ENCODE measurements around the gene UAP1L1.

UAP1L1 gene

GRCh38 chr9:137114220-137114612 is 36.9 kb downstream of the UAP1L1 start:
- no peaks in the 10 kb centered on the region for H3K9me3 ChIP-seq (ENCODE audit: insufficient read depth, low read length)
- H3K9ac ChIP-seq (ENCODE audit: low read length) = peak overlapping the region; percentile 57
- peak overlapping the region; percentile 76 for H2AFZ ChIP-seq (ENCODE audit: low read depth, low read length, severe bottlenecking)
- no peaks in the 10 kb centered on the region for H3K36me3 ChIP-seq (ENCODE audit: low read length)
- no peaks in the 10 kb centered on the region for H4K20me1 ChIP-seq (ENCODE audit: low read depth, low read length)
- no peaks in the 10 kb centered on the region for H3K9me2 ChIP-seq (replicated peaks; ENCODE audit: insufficient read depth, low read length)
- H3K4me2 ChIP-seq (ENCODE audit: low read depth, low read length, poor library complexity, severe bottlenecking) = peak overlapping the region; percentile 61
- TF ChIP-seq CTCF (IDR thresholded peaks at IDR 0.05; ENCODE audit: insufficient read depth, low read length, poor library complexity, severe bottlenecking) (no peak), EZH2phosphoT487 (conservative IDR thresholded peaks at IDR 0.05; ENCODE audit: low read length) (no peak)
- no peak overlapping the region for H3K27ac ChIP-seq (ENCODE audit: low read depth, low read length)
- H3K27me3 ChIP-seq (ENCODE audit: low read length) = no peaks in the 10 kb centered on the region
- H3K4me3 ChIP-seq (ENCODE audit: insufficient read depth, low read length, poor library complexity, severe bottlenecking) = peak overlapping the region; percentile 45
- H3K79me2 ChIP-seq (ENCODE audit: insufficient read depth, low read length) = no peaks in the 10 kb centered on the region
- H3F3A ChIP-seq (ENCODE audit: insufficient read depth) = no peaks in the 10 kb centered on the region

GRCh38 chr9:137114613-137115393 is 37.5 kb downstream of the UAP1L1 start, which contains the start of gene DPP7:
Gene DPP7 (minus strand): TSS chr9:137114733. CDS start chr9:137114713, 20 bp downstream.
- H3K4me3 ChIP-seq (ENCODE audit: insufficient read depth, low read length, poor library complexity, severe bottlenecking) = peak within 1 kb of the TSS; percentile 45
- no peak within 1 kb of the TSS for H3K27ac ChIP-seq (ENCODE audit: low read depth, low read length)
- no peaks in the 10 kb centered on the region for H3K36me3 ChIP-seq (ENCODE audit: low read length)
- no peaks in the 10 kb centered on the region for H3K9me2 ChIP-seq (replicated peaks; ENCODE audit: insufficient read depth, low read length)
- H3K9ac ChIP-seq (ENCODE audit: low read length) = peak within 1 kb of the TSS; percentile 57
- peak within 1 kb of the TSS; percentile 76 for H2AFZ ChIP-seq (ENCODE audit: low read depth, low read length, severe bottlenecking)
- no peaks in the 10 kb centered on the region for H3K9me3 ChIP-seq (ENCODE audit: insufficient read depth, low read length)
- no peaks in the 10 kb centered on the region for H4K20me1 ChIP-seq (ENCODE audit: low read depth, low read length)
- no peaks in the 10 kb centered on the region for H3F3A ChIP-seq (ENCODE audit: insufficient read depth)
- peak within 1 kb of the TSS; percentile 61 for H3K4me2 ChIP-seq (ENCODE audit: low read depth, low read length, poor library complexity, severe bottlenecking)
- no peaks in the 10 kb centered on the region for H3K79me2 ChIP-seq (ENCODE audit: insufficient read depth, low read length)
- H3K27me3 ChIP-seq (ENCODE audit: low read length) = no peaks in the 10 kb centered on the region
- TF ChIP-seq CTCF (IDR thresholded peaks at IDR 0.05; ENCODE audit: insufficient read depth, low read length, poor library complexity, severe bottlenecking) = no peak
- TF ChIP-seq EZH2phosphoT487 (conservative IDR thresholded peaks at IDR 0.05; ENCODE audit: low read length) = no peak

GRCh38 chr9:137115394-137116026 is 38.2 kb downstream of the UAP1L1 start:
- H3K27ac ChIP-seq (ENCODE audit: low read depth, low read length) = no peak overlapping the region
- peaks cover 2% of the 10 kb centered on the region; the same call in 1 of the 2 replicates for H3F3A ChIP-seq (ENCODE audit: insufficient read depth)
- no peak overlapping the region for H2AFZ ChIP-seq (ENCODE audit: low read depth, low read length, severe bottlenecking)
- H4K20me1 ChIP-seq (ENCODE audit: low read depth, low read length) = no peaks in the 10 kb centered on the region
- TF ChIP-seq EZH2phosphoT487 (conservative IDR thresholded peaks at IDR 0.05; ENCODE audit: low read length) (no peak), CTCF (IDR thresholded peaks at IDR 0.05; ENCODE audit: insufficient read depth, low read length, poor library complexity, severe bottlenecking) (no peak)
- peak overlapping the region; percentile 57; the same call in 1 of the 2 replicates for H3K9ac ChIP-seq (ENCODE audit: low read length)
- no peaks in the 10 kb centered on the region for H3K79me2 ChIP-seq (ENCODE audit: insufficient read depth, low read length)
- H3K27me3 ChIP-seq (ENCODE audit: low read length) = no peaks in the 10 kb centered on the region
- peak overlapping the region; percentile 61 for H3K4me2 ChIP-seq (ENCODE audit: low read depth, low read length, poor library complexity, severe bottlenecking)
- H3K36me3 ChIP-seq (ENCODE audit: low read length) = no peaks in the 10 kb centered on the region
- H3K4me3 ChIP-seq (ENCODE audit: insufficient read depth, low read length, poor library complexity, severe bottlenecking) = no peak overlapping the region
- no peaks in the 10 kb centered on the region for H3K9me2 ChIP-seq (replicated peaks; ENCODE audit: insufficient read depth, low read length)
- no peaks in the 10 kb centered on the region for H3K9me3 ChIP-seq (ENCODE audit: insufficient read depth, low read length)

Measured in SU-DHL-6 (cell line).